HG03108 (cell line): ENCODE results near the gene HTRA2.
"Not testable (repeated sequence)": the region's sequence is repeated elsewhere in the genome, so short reads cannot be mapped to it uniquely, and the experiment has no call there.

Source experiments
- ATAC-seq: cut with Tn5 transposase; IDR thresholded peaks from one replicate; pipeline ENCODE4 v1.9.1; 2021; ENCODE audit warnings: moderate library complexity; ENCODE audit not compliant: unreplicated experiment

HTRA2 gene

DNA sequence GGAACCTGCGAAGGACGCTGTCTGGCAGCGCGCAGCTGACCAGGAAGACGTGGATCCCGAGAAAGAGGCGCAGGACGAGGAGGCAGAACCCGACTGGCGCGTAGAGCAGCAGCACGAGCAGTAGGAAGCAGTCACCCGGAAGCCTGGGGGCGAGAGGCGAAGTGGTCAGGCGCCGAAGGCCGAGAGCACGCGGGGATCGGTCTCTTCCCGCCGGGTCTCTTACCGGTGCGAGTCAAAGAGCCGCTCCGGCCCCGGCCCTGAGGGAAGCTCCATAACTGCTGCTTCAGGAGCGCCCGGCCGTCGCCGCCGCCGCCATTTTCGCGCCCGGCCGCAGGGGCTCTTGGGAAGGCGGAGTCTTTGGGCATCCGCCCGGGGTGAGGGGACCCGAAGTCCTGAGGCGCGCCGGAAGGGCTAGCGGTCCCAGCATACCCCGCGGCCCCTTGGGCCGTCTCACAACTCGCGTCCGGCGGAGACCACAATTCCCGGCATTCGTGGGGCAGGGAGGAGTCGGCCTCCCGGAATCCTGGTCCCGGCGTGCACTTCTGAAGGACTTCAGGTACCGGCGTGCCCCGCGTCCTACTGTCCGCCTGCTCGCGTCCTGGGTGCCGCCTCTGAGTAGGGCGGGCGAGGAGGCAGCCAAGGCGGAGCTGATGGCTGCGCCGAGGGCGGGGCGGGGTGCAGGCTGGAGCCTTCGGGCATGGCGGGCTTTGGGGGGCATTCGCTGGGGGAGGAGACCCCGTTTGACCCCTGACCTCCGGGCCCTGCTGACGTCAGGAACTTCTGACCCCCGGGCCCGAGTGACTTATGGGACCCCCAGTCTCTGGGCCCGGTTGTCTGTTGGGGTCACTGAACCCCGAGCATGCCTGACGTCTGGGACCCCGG lies at the start of gene HTRA2, which contains the start of gene AUP1:
Gene HTRA2 (plus strand): TSS at position 577 of the 882 bp plus-strand sequence. CDS start 74 bp downstream, at position 651.
Gene AUP1 (minus strand): TSS at position 350 of the 882 bp plus-strand sequence. CDS start 77 bp downstream, at position 273.
- ATAC-seq: peak; percentile 78

DNA sequence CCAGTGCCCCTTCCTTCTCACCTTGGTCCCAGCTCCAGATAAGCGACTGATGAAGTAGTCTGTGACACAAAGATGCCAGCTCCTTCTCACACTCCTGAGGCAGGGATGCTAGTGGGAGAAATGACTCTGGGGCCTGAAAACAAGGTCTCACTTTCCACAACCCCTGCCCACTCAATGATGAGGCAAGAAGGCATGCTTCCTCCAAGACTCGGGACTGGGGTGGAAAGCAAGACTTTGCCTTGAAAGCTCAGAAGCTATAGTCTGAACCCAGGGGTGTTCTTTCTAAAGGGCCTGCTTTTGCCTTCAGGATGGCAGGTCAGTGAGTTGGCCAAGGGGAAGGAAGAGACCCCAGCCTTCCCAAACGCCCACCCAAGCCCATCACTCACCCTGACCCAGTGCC lies 48.3 kb upstream of the HTRA2 start:
- no peak for ATAC-seq

DNA sequence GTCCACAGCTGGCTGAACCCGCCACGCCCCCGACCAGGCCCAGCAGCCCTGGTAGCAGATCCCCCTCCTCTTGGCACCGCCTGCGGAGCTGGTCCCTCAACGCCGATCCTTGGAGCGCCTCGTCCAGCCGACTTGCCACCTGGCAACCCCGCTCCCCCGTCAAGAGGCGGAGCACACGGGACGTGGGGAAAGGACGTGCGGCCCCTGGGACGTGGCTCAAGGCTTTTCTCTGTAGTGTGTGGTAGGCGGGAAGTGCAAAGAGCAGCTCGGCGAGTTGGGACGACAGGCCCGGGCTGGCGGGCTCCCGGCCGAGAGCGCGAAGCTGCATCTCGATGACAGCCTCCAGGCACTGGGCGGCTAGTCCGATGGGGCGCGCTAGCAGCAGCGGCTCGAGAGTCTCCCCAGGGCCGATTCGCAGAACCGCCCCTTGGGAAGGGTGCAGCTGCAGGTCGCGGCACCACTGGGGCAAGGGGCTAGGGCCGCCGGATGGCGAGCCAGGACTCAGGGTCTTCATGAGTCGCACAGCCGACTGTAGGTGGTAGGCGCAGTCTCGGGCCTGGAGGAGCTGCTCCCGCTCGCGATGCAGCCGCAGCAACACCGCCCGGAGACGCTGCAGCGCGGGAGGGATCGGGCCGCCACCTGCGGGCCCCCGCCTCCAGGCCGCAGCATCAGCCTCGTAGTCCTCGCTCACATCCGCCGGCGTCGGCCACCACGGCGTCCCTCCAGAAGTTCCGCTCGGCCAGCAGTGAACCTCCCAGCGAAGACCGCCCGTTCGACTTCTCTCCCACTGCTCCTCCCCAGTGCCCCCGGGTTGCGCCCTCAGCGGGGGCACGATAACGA lies 47.6 kb upstream of the HTRA2 start:
- ATAC-seq: peak; percentile 30

DNA sequence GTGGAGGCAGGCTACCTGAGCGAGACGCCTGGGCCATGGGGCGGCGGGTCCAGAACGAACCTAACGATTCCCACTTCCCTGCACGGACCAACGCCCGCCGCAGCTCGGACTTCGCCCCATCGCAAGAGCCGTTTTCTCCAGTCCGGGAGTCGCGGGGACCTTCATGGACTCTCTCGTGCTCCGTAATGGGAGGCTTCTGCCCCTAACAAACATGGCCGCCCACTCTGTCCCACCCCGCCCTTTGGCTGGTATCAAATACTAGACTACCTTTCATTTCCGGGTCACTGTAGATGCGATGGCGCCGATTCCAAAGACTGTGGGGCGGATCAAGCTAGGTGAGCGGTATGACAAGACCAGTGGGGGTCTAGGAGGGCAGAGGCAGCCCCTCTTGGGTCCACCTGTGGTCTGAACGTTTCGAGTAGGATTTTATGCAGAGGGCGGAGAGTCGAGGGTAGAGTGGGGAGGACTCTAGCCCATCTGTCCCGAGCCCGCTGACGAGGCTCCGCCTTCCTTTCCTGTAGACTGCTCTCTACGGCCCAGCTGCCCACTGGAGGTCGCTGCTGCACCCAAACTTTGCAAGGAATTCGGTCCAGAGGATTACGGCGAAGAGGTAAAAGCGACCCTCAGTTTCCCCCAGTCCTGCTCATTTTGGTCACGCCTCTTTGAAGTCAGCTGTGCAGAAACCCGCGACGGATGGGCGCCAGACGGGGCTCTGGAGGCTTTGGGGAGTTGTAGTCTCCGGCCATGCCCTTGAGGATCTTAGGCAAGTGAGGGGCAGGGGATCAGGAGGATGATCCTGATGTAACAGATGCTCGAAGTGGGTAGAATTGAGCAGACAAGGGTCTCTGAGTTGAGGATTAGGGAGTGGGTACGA lies 46.7 kb upstream of the HTRA2 start, which contains the start of the genes CCDC142 and TTC31:
Gene CCDC142 (minus strand): TSS at position 198 of the 874 bp plus-strand sequence. CDS start 161 bp downstream, at position 37.
Gene TTC31 (plus strand): TSS at position 281 of the 874 bp plus-strand sequence. CDS start 15 bp downstream, at position 296.
- peak; percentile 88 for ATAC-seq

DNA sequence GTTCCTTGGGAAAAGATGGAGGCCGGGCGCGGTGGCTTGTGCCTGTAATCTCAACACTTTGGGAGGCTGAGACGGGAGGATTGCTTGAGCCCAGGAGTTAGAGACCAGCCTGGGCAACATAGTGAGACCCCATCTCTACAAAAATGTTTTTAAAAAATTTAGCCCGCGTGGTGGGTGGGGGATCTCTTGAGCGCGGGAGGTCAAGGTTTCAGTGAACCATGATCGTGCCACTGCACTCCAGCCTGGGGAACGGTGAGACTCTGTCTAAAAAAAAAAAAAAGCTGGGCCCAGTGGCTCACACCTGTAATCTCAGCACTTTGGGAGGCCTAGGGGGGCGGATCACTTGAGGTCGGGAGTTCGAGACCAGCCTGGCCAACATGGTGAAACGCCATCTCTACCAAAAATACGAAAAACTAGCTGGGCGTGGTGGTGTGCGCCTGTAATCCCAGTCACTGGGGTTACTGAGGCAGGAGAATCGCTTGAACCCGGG lies 46.0 kb upstream of the HTRA2 start:
- ATAC-seq: not testable (repeated sequence)

DNA sequence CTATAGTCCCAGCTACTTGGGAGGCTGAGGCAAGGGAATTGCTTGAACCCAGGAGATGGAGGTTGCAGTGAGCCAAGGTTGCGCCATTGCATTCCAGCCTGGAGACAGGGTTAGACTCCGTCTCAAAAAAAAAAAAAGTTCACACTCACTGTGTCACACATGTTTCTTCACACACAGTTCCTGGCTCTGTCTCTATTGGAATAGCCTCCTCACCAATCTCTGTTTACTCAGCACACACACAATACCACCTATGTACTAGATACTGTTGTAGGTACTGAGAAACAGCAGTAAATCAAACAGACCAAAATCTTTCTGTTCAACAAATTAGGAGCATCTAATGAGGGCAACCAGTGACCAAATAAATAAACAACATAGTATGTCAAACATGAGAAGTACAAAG lies 43.6 kb upstream of the HTRA2 start:
- ATAC-seq: no peak

DNA sequence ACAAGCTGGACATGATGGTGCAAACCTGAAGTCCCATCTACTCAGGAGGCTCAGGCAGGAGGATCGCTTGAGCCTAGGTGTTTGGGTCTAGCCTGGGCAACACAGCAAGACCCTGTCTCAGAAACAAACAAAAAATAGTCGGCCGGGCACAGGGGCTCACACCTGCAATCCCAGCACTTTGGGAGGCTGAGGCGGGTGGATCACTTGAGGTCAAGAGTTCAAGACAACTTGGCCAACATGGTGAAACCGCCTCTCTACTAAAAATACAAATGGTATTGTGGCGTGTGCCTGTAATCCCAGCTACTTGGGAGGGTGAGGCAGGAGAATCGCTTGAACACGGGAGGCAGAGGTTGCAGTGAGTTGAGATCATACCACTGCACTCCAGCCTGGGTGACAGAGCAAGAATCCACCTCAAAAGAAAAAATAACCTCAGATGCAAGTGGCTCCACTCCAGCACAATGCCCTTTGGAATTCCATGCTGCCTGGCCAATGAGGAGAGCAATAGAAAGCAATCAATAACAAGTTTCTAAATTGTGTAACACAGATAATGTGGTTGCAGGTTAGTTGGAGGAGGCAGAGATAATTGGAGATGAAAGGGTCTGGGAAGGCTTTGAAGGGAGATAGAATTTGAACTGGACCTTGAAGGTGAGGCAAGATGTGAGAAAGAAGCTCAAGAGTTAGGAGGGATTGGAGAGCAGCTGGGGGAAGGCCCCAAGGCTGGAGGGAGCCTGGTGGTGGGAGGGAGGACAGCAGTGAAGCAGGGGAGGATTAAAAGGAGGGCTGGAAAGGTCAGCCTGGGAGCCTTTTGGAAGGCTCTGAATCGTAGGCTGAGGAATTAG lies 40.9 kb upstream of the HTRA2 start:
- ATAC-seq: no peak

DNA sequence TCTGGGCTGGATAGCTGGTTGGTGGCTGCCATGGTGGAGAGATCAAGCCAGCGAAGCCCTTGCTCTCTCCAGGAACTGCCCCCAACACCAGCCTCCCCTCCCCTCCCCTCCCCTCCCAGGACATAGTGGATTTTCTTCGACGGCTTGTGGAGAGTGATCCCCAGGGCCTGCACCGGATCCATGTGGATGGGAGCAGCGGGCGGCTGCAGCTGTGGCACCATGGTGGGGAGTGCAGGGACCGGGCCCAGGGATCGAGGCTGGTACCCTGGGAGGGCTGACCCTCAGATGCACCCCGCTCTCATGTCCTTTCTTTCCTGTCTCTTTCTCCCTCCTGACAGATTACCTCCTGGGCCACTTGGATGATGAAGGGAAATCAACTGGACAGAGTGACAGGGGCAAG lies 39.8 kb upstream of the HTRA2 start:
- no peak for ATAC-seq

DNA sequence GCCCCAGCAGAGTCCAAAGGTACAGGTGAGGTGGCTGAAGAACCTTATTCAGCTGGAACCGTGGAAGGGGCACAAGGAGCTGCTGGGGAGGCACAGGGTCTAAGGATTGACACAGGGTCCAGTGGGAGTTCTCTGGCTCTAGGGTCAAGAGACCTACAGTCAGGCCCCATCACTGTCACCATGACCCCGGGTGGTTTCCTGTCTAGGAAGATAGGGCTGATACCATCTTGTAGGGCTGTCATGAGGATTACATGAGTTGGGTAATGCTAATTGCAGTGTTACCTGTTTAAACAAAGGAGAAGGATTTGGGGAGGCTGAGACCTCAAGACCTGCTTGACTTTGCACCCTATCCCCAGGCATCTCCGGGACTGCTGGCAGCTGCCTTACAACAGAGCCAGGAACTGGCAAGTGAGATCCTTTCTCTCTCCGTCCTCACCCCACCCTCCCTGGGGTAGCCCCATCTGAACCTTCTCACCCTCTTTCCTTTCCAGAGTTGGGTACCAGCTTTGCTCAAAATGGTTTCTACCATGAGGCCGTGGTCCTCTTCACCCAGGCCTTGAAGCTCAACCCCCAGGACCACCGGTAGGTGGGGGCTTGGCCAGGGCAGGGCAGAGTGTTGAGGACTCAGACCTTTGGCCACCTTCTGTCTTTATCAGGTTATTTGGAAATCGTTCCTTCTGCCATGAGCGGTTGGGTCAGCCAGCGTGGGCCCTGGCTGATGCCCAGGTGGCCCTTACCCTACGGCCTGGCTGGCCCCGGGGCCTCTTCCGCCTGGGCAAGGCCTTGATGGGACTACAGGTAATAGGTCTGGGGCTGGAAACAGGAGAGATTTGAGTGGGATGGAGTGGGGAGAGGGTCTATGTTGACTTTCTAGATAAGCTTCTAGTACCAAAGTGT lies 37.8 kb upstream of the HTRA2 start:
- no peak for ATAC-seq

DNA sequence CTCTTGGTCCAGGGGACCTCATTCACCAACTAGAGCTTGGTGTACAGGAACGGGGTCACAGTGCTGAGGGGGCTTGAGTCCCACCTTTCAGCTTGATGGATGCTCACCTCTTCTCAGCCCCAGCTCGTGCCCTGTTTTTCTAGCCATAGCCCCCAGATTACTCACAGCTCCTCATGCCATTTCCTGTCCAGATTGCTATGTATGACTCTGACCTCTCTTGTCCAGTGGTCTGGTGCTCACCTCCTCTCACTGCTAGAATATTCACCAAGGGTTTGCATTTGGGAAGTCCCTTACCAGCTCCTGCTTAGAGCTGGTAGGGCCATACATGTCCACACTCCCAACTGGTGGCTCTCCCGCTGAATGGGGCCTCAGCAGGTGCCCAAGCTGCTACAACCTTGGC lies 36.2 kb upstream of the HTRA2 start:
- no peak for ATAC-seq

DNA sequence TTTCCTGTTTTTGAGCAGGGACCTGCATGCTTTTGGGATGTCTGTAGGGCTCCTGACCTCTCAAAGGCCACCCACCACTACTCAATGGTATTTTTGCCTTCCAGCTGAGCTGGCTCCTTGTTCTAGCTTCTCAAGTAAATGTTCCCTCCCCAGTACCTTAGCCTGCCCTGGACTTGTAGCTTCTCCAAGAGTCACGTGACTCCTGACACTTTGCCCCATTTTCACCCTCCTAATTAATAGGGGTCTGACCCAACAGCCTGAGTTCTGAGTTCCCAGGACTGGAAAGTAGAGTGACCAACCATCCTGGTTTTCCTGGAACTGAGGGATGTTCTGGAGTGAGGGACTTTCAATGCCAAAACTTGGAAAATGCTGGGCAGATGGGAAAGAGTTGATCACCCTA lies 34.3 kb upstream of the HTRA2 start:
- no peak for ATAC-seq

DNA sequence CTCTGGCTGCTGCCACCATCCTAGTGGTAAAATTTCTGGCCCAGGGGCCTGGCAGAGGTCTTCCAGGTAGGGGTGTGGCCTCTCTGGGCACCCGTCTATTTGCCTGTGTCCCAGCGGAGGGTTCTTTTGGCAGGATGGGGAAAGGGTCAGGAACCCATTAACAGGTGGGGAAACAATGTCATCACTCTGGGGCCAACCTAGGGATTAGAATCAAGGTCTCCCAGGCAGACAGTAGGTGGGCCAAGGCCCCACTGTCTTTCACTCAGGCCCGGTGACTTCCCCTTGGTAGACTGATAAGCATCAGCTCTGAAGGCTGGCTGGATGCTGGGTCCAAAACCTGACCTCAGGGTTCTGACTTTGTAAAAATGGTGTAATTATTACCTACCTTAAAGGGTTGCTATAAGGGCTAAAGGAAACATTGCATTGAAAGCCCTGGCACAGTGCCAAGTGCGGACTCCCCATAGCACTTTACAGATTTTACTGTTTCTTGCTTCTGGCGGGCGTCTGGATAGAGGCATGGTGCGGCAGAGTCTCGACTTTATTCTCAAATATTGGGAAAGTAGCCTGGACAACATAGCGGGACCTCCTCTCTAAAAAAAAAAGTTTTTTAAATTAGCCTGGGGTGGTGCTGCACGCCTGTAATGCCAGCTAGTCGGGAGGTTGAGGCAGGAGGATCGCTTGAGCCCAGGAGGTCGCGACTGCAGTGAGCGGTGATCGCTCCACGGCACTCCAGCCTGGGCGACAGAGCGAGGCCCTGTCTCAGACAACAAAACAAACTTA lies 32.5 kb upstream of the HTRA2 start:
- no peak for ATAC-seq

DNA sequence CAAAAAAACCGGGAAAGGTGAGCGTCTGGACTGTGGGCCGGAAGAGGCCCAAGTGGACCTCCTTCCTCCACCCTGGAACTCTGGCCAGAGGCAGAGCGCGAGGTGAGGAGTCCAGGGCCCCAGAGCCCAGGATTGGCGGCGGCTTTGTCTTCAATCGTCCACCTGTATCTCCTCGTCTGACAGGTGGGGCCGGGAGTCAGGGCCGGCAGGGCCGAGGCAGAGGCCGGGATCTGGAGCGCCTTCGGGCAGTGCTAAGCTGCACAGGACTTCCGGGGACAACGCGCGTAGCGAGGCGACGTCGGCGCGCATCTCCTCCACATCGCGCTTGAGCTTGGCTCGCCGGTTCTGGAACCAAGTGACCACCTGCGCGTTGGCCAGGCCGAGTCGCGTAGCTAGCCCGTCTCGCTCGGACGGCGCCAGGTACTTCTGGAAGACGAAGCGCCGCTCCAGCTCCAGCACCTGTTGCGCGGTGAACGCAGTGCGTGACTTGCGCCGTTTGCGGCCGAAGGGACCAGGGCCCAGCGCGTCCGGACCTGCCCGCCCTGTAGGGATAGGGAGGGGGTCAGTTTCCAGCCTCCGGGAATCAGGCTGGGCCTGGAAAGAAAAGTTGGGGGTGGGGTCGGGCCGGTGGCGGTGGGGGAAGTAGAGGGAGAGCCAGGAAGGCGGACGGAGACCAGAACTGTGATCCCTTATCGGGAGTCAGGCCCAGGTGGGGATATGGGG lies 31.8 kb upstream of the HTRA2 start:
- ATAC-seq: no peak

DNA sequence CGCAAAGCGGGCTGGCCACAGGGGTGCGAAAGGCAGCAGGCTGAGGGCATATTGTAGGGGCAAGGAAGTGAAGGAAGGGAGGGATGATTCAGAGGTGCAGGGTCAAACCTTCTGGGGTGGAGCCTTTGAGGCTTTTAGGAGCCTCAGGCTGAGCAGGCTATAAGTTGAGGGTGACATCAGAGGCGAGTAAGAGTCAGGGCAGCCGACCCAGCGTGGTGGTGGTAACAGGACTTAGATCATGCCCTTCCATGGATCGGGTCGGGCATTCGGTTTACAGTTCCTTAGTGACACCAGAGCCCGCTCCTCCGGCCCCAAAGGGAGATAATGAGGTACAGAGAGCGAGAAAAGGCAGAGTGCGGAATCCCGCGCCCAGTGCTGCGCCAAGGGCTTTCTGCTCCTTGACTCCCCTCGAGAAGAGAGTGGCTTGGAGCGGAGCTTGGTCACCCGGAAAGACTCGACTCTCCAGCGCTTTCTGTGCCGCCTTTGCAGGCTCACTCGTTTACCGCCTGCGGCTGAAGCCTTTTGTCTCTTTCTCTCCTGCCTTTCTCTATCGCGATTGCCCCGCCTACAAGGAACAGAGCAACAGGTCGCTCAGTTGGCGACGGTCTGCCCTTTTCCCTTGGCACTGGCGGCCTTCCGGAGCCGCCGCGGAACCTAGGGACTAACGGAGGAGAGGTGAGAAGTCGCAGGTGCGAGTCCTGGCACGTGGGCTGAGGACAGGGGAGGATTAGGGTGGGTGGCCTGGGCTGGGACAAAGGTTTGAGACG lies 31.1 kb upstream of the HTRA2 start:
- no peak for ATAC-seq

DNA sequence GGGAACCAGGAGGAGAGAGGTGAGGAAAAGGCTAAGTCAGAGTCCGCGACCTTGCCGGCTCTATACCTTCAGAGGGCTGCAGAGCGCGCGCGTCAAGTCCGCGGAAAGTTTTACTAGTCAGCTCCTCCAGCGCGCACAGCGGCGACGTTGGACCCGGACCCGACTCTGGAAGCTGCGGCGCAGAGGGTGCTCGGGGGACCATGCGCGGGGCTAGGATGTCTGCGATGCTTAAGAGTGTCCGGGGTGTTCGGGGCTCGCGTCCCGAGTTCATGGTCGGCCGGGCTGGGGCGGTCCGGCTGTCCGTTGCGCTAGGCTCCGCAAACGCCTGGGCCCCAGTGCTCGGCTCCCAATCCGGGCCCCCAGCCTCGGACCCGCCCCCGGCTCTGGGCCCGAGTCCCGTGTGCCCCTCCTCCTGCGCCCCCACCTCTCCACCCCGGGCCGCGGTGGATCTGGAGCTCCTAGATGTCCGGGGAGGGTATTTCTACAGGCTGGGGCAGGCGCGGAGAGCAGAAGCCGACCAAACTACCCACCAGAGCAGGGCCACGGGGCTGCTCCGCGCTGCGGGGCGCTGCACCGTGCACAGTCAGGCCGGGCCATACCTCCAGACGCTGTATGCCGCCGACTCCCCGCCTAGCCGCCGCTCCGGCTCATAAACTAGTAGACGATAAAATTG lies 30.3 kb upstream of the HTRA2 start, which contains the start of gene LBX2:
Gene LBX2 (minus strand): TSS at position 337 of the 673 bp plus-strand sequence. CDS start 66 bp downstream, at position 271.
- no peak for ATAC-seq
